ENCODE results near the gene S100A6. TPM values are rescaled to one million over a fixed set of nuclear protein-coding genes. Genes with fewer than 3 reads are reported as not detected.

Gene S100A6
- total and polyA plus RNA-seq, 3 donors from 2014 or later = 30.9 to 372 (median 57.4) TPM

DNA sequence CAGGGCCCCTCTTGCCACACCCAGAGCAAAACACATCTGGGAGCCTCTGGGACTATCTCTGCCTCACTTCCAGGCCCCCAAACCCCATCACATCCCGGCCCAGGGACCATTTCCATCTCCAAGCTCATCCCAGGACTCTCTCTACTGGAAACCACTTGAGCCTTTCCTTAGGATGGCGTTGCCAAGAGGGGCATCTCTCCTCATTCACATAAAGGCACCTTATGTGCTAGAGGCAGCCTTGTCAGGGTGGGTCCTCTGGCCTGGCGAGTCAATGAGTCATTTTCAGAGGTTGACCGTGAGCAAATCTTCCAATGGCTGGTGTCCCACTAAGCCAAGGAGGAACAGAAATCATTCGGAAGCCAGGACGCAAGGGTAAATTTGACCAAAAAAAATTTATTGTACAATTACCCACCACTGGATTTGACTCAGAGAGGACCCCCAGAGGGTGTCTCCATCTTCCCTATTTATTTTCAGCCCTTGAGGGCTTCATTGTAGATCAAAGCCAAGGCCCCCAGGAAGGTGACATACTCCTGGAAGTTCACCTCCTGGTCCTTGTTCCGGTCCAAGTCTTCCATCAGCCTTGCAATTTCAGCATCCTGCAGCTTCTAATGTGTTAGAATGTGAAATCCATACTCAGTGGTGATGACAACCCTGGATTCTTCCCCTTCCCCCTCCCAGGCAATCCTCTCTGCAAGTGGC lies 1.4 kb downstream of the S100A6 start:
- H3K4me1 ChIP-seq = peaks cover 15% of the 10 kb centered on the region

DNA sequence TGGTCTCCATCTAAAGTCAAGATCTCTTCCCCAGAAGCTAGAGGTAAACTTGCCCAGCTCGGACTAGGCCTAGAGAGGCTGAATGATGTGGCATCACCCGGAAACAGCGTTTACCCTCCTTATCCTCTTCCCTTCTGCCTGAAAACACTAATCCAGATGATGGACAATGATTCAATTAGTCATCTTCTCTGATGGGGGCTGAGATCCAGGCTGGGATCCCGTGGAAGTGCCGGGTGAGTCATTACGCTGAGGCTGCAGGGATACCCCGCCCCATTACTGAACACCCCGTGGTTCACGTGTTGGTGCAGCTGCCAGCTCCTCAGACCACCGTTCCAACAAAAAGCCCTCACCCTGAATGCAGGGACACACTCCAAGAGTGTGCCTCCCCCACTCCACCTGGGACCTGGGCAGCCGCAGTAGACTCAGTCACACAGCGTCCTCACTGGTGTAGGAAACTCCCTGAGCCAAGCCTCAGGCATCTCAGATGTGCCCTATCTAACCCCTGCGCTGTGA lies 2.0 kb downstream of the S100A6 start:
- peak overlapping the region in 1 of 2 donors; percentile 36 for H3K4me3 ChIP-seq
- intact Hi-C loops (cut with DNase I; ENCODE audit: low total_unique reads) = loop anchor here (5.0 kb wide), 1 partner anchor 34 kb away; the partner anchor contains the start of gene S100A2
- H3K9me3 ChIP-seq = no peaks in the 10 kb centered on the region
- no peaks in the 10 kb centered on the region for H3K27me3 ChIP-seq
- no peaks in the 10 kb centered on the region for H3K36me3 ChIP-seq (ENCODE audit: low read depth, missing control alignments)
- H3K27ac ChIP-seq = peak overlapping the region in 1 of 2 donors; percentile 96
- no peak for DNase-seq
- WGBS, 2 donors = 33 to 55% methylated on average over 11 to 13 of the region's 13 CpGs
- H3K4me1 ChIP-seq = peaks cover 15% of the 10 kb centered on the region
- TF ChIP-seq, protein P1, sequence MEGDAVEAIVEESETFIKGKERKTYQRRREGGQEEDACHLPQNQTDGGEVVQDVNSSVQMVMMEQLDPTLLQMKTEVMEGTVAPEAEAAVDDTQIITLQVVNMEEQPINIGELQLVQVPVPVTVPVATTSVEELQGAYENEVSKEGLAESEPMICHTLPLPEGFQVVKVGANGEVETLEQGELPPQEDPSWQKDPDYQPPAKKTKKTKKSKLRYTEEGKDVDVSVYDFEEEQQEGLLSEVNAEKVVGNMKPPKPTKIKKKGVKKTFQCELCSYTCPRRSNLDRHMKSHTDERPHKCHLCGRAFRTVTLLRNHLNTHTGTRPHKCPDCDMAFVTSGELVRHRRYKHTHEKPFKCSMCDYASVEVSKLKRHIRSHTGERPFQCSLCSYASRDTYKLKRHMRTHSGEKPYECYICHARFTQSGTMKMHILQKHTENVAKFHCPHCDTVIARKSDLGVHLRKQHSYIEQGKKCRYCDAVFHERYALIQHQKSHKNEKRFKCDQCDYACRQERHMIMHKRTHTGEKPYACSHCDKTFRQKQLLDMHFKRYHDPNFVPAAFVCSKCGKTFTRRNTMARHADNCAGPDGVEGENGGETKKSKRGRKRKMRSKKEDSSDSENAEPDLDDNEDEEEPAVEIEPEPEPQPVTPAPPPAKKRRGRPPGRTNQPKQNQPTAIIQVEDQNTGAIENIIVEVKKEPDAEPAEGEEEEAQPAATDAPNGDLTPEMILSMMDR (IDR thresholded peaks at IDR 0.05) = no peak
- no peak for TF ChIP-seq POLR2A (IDR thresholded peaks at IDR 0.05)

More for the DNA sequence above, 1.4 kb downstream of the S100A6 start:
- no peak for TF ChIP-seq POLR2A (IDR thresholded peaks at IDR 0.05)
- TF ChIP-seq, protein P1 (IDR thresholded peaks at IDR 0.05) = no peak
- peak overlapping the region; percentile 95 to 96 for H3K27ac ChIP-seq
- H3K9me3 ChIP-seq = no peaks in the 10 kb centered on the region
- peak overlapping the region; percentile 70 to 79 for H3K4me3 ChIP-seq
- no peaks in the 10 kb centered on the region for H3K27me3 ChIP-seq
- intact Hi-C loops (cut with DNase I; ENCODE audit: low total_unique reads) = loop anchor here (5.0 kb wide), 1 partner anchor 33 kb away; the partner anchor contains the start of gene S100A2
- no peaks in the 10 kb centered on the region for H3K36me3 ChIP-seq (ENCODE audit: low read depth, missing control alignments)
- WGBS, 2 donors = 82 to 87% methylated on average over 7 of the region's 7 CpGs
- no peak for DNase-seq

DNA sequence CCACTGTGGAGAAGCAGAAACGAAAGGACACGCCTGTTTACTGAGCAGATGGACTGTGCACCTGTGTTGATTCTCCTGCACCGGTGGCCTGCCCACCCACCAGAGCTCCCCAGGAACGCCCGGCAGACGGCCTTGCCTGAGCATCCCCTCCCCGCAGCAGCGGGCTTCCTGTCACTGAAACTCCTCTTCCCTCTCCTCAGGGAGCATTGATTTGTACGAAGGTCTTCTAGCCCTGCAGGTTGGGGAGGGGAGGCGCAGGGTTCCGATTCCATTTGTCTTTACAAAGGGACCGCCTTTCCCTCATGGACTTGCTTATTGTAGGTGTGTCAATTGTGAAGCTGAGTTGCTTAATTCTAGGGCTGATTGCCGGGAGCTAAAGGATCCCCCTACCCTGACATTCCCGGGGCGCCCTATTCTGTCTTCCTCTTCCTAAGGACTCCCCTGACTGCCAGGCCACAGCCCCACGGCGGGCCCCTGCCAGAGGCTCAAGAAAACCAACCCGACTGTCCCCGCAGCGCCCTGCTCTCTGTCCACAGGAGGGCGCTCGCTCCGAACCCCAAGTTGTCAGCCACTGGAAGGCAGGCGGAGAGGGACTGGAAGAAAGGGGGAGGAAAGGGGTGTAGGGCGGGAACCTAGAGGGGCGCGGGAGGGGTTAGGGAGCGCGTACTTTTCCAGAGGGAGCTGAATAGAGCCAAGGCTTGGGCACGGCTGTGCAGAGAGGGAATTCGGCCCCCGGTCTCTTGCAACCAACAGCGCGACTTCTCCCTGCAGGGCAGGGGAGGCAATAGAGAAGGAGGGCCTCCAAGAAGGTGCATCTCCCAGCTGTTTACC lies 2.8 kb downstream of the S100A6 start:
- intact Hi-C loops (cut with DNase I; ENCODE audit: low total_unique reads) = loop anchor here (5.0 kb wide), 1 partner anchor 34 kb away; the partner anchor contains the start of gene S100A2
- peak; percentile 85 for DNase-seq
- Histone ChIP-seq H3K4me1 (peaks cover 15% of the 10 kb centered on the region), H3K9me3 (no peaks in the 10 kb centered on the region), H3K4me3 (peak overlapping the region in 1 of 2 donors; percentile 36), H3K27me3 (no peaks in the 10 kb centered on the region), H3K36me3 (ENCODE audit: low read depth, missing control alignments) (no peaks in the 10 kb centered on the region), H3K27ac (peak overlapping the region in 1 of 2 donors; percentile 96)
- TF ChIP-seq, protein P1 (IDR thresholded peaks at IDR 0.05) = peak; percentile 54 to 83 (median 81)
- no peak for TF ChIP-seq POLR2A (IDR thresholded peaks at IDR 0.05)
- WGBS, 2 donors = 21 to 33% methylated on average over 31 to 34 of the region's 34 CpGs

DNA sequence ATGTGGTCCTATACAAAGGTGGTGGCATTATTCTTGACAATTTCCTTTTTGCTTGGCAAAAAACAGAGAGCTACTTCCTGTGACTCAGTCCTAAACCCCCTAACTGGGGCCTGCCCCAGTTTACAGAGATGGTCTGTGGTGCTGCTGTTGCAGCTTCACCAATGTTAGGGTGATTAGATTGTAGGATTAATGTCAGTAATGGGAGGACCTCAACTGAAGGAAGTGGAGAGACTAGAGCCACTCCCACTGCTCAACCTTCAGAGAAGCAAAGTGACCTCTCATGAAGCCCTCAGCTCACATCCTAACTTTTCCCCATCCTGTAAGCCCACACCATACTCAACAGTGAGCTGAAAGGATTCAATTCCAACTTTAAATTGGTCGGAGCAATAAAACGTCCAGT lies 3.6 kb downstream of the S100A6 start:
- peaks cover 15% of the 10 kb centered on the region for H3K4me1 ChIP-seq
- WGBS, 2 donors = 66 to 70% methylated on average over 2 of the region's 2 CpGs
- H3K9me3 ChIP-seq = no peaks in the 10 kb centered on the region
- H3K4me3 ChIP-seq = no peak overlapping the region
- no peaks in the 10 kb centered on the region for H3K27me3 ChIP-seq
- intact Hi-C loops (cut with DNase I; ENCODE audit: low total_unique reads) = loop anchor here (5.0 kb wide), 1 partner anchor 35 kb away; the partner anchor contains the start of gene S100A2
- H3K36me3 ChIP-seq (ENCODE audit: low read depth, missing control alignments) = no peaks in the 10 kb centered on the region
- no peak for DNase-seq
- TF ChIP-seq POLR2A (IDR thresholded peaks at IDR 0.05) = no peak
- TF ChIP-seq, protein P1 (IDR thresholded peaks at IDR 0.05) = no peak
- no peak overlapping the region for H3K27ac ChIP-seq
